CD14-positive monocyte (primary cell): ENCODE results near the gene ACSM6. TPM values are rescaled to one million over a fixed set of nuclear protein-coding genes. Genes with fewer than 3 reads are reported as not detected.

Experiments used
- DNase-seq, 3 donors: peaks; one replicate each; pipeline ENCODE4 v3.0.0-alpha.2; 2011 to 2022
- H2AFZ ChIP-seq: 2 replicates; pipeline ENCODE4 v1.6.0; 2012; ENCODE audit warnings: mild to moderate bottlenecking, low read depth, low read length, inconsistent platforms; ENCODE audit not compliant: insufficient read depth, poor library complexity, severe bottlenecking
- H3K27ac ChIP-seq, 2 donors: 1 replicate in 1 of 2; 2 replicates in 1 of 2; pipeline ENCODE4 v1.5.1; 2012 to 2013; ENCODE audit warnings: low read length in 2 of 2, control low read depth in 1 of 2, inconsistent platforms in 1 of 2, low read depth in 1 of 2, mild to moderate bottlenecking in 1 of 2
- H3K27me3 ChIP-seq, 2 donors: one replicate each; pipeline versions ENCODE4 v1.6.0 to v1.6.1; 2011 to 2013; ENCODE audit warnings: low read length in 2 of 2; ENCODE audit not compliant: control insufficient read depth in 2 of 2, insufficient read depth in 2 of 2
- H3K36me3 ChIP-seq, 2 donors: replicated peaks in 1 of 2; 1 replicate in 1 of 2; 2 replicates in 1 of 2; pipeline versions ENCODE4 v1.5.1 to v1.6.1; 2012 to 2013; ENCODE audit warnings: low read length in 2 of 2, control low read depth in 1 of 2, inconsistent platforms in 1 of 2, mild to moderate bottlenecking in 1 of 2; ENCODE audit not compliant: insufficient read depth in 2 of 2, control insufficient read depth in 1 of 2
- H3K4me1 ChIP-seq, 2 donors: 1 replicate in 1 of 2; 2 replicates in 1 of 2; pipeline versions ENCODE4 v1.5.1 to v1.6.1; 2012 to 2013; ENCODE audit warnings: low read length in 2 of 2, control low read depth in 1 of 2, inconsistent platforms in 1 of 2, mild to moderate bottlenecking in 1 of 2, moderate library complexity in 1 of 2; ENCODE audit not compliant: insufficient read depth in 2 of 2, control insufficient read depth in 1 of 2
- H3K4me2 ChIP-seq: replicated peaks from 2 replicates; pipeline ENCODE3; 2012; ENCODE audit warnings: low read length, moderate library complexity, mild to moderate bottlenecking; ENCODE audit not compliant: poor library complexity, severe bottlenecking; ENCODE audit errors: extremely low read depth
- H3K4me3 ChIP-seq, 3 experiments: fragments of 200-600 bp in 1 of 3; sonication (generic) in 1 of 3; replicated peaks in 1 of 3; 1 replicate in 2 of 3; 2 replicates in 1 of 3; pipeline ENCODE4 v1.5.1; 2011 to 2013; ENCODE audit warnings: low read length in 3 of 3, mild to moderate bottlenecking in 3 of 3, control low read depth in 2 of 3, low read depth in 2 of 3, inconsistent platforms in 1 of 3, moderate library complexity in 1 of 3
- H3K79me2 ChIP-seq: 2 replicates; pipeline ENCODE4 v1.6.0; 2012; ENCODE audit warnings: mild to moderate bottlenecking, control low read depth, inconsistent platforms, low read length, moderate library complexity; ENCODE audit not compliant: insufficient read depth
- H3K9ac ChIP-seq: 2 replicates; pipeline ENCODE4 v1.6.0; 2017; ENCODE audit warnings: low read length, mild to moderate bottlenecking; ENCODE audit not compliant: insufficient read depth, poor library complexity, severe bottlenecking
- H3K9me3 ChIP-seq, 2 donors: replicated peaks in 1 of 2; 1 replicate in 1 of 2; 2 replicates in 1 of 2; pipeline versions ENCODE4 v1.5.1 to v1.6.1; 2012 to 2013; ENCODE audit warnings: low read length in 2 of 2, control low read depth in 1 of 2; ENCODE audit not compliant: control insufficient read depth in 1 of 2, insufficient read depth in 1 of 2
- H4K20me1 ChIP-seq: 2 replicates; pipeline ENCODE4 v1.6.0; 2012; ENCODE audit warnings: mild to moderate bottlenecking, low read length, control low read depth, moderate library complexity; ENCODE audit not compliant: insufficient read depth
- H3K27ac Mint-ChIP-seq, 7 donors: one replicate each; pipeline ENCODE4 v1.8.0; 2020; ENCODE audit warnings: mild to moderate bottlenecking in 7 of 7, mixed read lengths in 7 of 7, moderate library complexity in 6 of 7, inconsistent platforms in 2 of 7
- H3K27me3 Mint-ChIP-seq, 3 donors: one replicate each; pipeline ENCODE4 v1.8.0; 2021 to 2022; ENCODE audit warnings: low read depth in 3 of 3, mild to moderate bottlenecking in 3 of 3, mixed read lengths in 3 of 3, moderate library complexity in 3 of 3, inconsistent platforms in 1 of 3
- H3K36me3 Mint-ChIP-seq, 2 donors: one replicate each; pipeline ENCODE4 v1.8.0; 2020; ENCODE audit warnings: mixed read lengths in 2 of 2, inconsistent platforms in 1 of 2, mild to moderate bottlenecking in 1 of 2
- H3K4me1 Mint-ChIP-seq: one replicate; pipeline ENCODE4 v1.8.0; 2020; ENCODE audit warnings: mild to moderate bottlenecking, mixed read lengths
- H3K4me3 Mint-ChIP-seq, 2 donors: one replicate each; pipeline ENCODE4 v1.8.0; 2020; ENCODE audit warnings: mild to moderate bottlenecking in 2 of 2, mixed read lengths in 2 of 2, moderate library complexity in 1 of 2
- H3K9me3 Mint-ChIP-seq, 7 donors: one replicate each; pipeline ENCODE4 v1.8.0; 2020 to 2022; ENCODE audit warnings: mixed read lengths in 7 of 7, mild to moderate bottlenecking in 6 of 7, moderate library complexity in 6 of 7, inconsistent platforms in 2 of 7
- WGBS: methylation state at CpG from one replicate; pipeline ENCODE4 v1.1.5; 2013; ENCODE audit warnings: missing lambda C conversion rate; ENCODE audit not compliant: insufficient coverage; 5-methylcytosine and 5-hydroxymethylcytosine counted together
- intact Hi-C, 2 donors: fragments of 100-400 bp; cut with micrococcal nuclease; formaldehyde crosslinking; loops; one replicate each; pipeline versions ENCODE4 v1.15.0 to v1.15.1; 2023
- polyA plus RNA-seq, 3 donors: library from polyadenylated mRNA; depleted of rRNA in 1 of 3; unstranded in 2 of 3; stranded (reverse) in 1 of 3; fragments of 300-500 nt in 2 of 3; fragments of >200 nt in 1 of 3; fragmentation: Illumina TruSeq in 2 of 3; gene quantifications; 1 replicate in 2 of 3; 2 replicates in 1 of 3; pipeline ENCODE4 v1.2.3, GENCODE V29; 2012 to 2021
- TF ChIP-seq, protein P1 (sequence below): fragments of 200-600 bp; IDR thresholded peaks from one replicate; pipeline ENCODE4 v1.8.0; 2022; ENCODE audit warnings: antibody characterized with exemption, mild to moderate bottlenecking

ACSM6 gene
- polyA plus RNA-seq, 3 donors, result not detected

DNA sequence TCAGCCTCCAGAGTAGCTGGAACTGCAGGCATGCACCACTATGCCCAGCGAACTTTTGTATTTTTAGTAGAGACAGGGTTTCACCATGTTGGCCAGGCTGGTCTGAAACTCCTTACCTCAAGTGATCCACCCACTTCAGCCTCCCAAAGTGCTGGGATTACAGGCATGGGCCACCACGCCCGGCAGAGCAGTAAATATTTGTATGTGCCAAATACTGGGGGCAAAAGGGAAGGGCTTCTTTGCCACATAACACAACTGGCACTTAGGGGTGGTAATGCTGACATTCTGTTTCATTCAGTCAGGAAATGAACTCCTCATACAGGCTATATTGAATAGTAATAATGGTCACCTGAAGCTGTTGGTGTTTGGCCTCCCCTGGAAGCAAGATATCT, 41.6 kb downstream of the ACSM6 start:
- Histone ChIP-seq H3K9me3 (no peaks in the 10 kb centered on the region), H3K36me3 (no peaks in the 10 kb centered on the region), H3K79me2 (no peaks in the 10 kb centered on the region), H4K20me1 (no peaks in the 10 kb centered on the region), H3K27ac (no peak overlapping the region), H3K9ac (no peak overlapping the region), H3K4me2 (no peak overlapping the region), H3K27me3 (no peaks in the 10 kb centered on the region), H3K4me3 (no peak overlapping the region), H3K4me1 (peaks cover 3 to 5% of the 10 kb centered on the region in 2 donors), H2AFZ (peak overlapping the region; percentile 6)
- no CpG with 5 or more reads among the region's 3 CpGs for WGBS
- Mint-ChIP-seq H3K4me1 (peaks cover 17% of the 10 kb centered on the region), H3K27me3 (peaks cover 0 to 4% (median 0%) of the 10 kb centered on the region in 3 donors), H3K27ac (peak overlapping the region in 1 of 7 donors; percentile 15), H3K4me3 (no peak overlapping the region), H3K36me3 (no peaks in the 10 kb centered on the region), H3K9me3 (peaks cover 0 to 3% (median 0%) of the 10 kb centered on the region in 7 donors)
- intact Hi-C loops, result no loop called here
- no peak for DNase-seq
- TF ChIP-seq, protein P1, sequence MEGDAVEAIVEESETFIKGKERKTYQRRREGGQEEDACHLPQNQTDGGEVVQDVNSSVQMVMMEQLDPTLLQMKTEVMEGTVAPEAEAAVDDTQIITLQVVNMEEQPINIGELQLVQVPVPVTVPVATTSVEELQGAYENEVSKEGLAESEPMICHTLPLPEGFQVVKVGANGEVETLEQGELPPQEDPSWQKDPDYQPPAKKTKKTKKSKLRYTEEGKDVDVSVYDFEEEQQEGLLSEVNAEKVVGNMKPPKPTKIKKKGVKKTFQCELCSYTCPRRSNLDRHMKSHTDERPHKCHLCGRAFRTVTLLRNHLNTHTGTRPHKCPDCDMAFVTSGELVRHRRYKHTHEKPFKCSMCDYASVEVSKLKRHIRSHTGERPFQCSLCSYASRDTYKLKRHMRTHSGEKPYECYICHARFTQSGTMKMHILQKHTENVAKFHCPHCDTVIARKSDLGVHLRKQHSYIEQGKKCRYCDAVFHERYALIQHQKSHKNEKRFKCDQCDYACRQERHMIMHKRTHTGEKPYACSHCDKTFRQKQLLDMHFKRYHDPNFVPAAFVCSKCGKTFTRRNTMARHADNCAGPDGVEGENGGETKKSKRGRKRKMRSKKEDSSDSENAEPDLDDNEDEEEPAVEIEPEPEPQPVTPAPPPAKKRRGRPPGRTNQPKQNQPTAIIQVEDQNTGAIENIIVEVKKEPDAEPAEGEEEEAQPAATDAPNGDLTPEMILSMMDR, result no peak

DNA sequence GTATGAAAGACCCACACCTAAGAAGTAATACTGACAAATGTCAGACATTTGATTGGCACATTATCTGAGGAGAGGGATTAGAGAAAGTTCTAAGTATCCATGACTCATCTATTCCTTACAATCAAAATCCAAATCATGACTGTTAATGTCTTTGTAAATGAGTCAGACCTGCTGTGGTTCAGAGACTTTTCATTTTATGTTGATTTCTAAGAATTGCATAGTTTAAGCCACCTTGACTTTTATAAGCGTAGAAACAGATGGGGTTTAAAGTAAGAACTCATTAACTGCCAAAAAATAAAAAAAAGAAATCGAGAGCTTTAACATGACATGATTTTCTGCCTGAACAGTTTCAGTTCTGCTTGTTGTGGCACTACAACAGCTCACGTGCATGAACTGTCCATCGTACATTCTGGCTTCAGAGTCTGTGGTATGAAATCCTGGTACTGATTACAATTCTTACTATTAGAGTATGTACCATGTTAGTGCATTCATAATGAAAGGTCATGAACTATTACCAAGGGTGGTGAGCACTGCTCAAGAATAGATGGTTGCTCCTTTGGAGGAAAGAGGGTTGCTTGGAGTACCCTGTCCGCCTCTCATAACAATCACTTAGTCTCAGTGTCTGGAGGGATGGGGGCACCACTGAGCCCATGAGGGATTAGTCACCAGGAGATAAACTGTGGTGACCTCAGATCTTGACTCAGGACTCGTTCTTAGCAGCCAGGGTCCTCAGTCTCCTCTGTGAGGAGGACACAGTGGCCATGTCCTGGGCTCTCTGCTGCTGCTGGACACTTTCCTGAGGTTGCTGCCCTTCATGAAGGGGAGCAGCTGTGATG, 42.2 kb downstream of the ACSM6 start:
- Histone ChIP-seq H3K27ac (no peak overlapping the region), H3K36me3 (no peaks in the 10 kb centered on the region), H4K20me1 (no peaks in the 10 kb centered on the region), H3K9ac (no peak overlapping the region), H3K4me1 (peaks cover 0 to 3% of the 10 kb centered on the region in 2 donors), H3K79me2 (no peaks in the 10 kb centered on the region), H3K4me2 (no peak overlapping the region), H2AFZ (peak overlapping the region; percentile 6), H3K9me3 (no peaks in the 10 kb centered on the region), H3K27me3 (no peaks in the 10 kb centered on the region), H3K4me3 (no peak overlapping the region)
- H3K4me1 Mint-ChIP-seq, result peaks cover 11% of the 10 kb centered on the region
- DNase-seq, result peak in 2 of 3 donors; percentile 7 to 27
- TF ChIP-seq, protein P1, result no peak
- H3K4me3 Mint-ChIP-seq, result peak overlapping the region in 1 of 2 donors; percentile 26
- no peak overlapping the region for H3K27ac Mint-ChIP-seq
- H3K27me3 Mint-ChIP-seq, result peaks cover 0 to 4% (median 0%) of the 10 kb centered on the region in 3 donors
- no peaks in the 10 kb centered on the region for H3K36me3 Mint-ChIP-seq
- WGBS, result 29% methylated on average over 4 of the region's 6 CpGs
- intact Hi-C loops, result no loop called here
- peaks cover 0 to 2% (median 0%) of the 10 kb centered on the region in 7 donors for H3K9me3 Mint-ChIP-seq
